ENCODE measurements around the gene TM4SF5.

The TM4SF5 gene, protein sequence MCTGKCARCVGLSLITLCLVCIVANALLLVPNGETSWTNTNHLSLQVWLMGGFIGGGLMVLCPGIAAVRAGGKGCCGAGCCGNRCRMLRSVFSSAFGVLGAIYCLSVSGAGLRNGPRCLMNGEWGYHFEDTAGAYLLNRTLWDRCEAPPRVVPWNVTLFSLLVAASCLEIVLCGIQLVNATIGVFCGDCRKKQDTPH

DNA sequence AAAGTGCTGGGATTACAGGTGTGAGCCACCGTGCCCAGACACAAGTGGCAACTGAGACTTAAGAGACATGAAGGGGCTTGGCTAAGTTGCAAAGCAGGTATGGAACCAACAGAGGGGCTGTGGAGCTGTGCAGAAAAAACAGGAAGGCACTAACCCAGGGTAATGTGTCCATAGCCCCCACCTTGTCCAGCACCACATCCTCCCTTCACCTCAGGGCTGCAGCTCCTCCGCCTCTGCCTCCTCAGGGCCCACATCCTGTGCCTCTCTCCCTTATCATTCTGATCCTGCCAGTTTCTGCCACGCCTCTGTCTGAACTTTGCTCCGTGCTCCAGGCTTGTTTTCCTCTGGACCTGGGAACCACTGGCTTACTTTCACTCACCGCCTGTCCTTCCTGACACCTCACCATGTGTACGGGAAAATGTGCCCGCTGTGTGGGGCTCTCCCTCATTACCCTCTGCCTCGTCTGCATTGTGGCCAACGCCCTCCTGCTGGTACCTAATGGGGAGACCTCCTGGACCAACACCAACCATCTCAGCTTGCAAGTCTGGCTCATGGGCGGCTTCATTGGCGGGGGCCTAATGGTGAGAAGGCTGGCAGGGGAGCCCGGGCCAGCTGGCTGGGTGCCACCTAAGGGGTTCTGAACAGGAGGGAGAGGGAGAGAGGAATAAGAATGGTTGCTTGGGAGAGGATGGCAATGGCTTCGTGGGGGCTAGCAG lies at the start of gene TM4SF5:
Gene TM4SF5, plus strand, starts transcription at position 368 of the 716 bp plus-strand sequence. Its CDS starts 37 bp downstream, at position 405.
- no peak for DNase-seq (ENCODE audit: low read depth, low spot score)
- H3K36me3 ChIP-seq (ENCODE audit: insufficient read depth, low read length), result no peaks in the 10 kb centered on the region
- no peak for TF ChIP-seq FOXP2 (optimal IDR thresholded peaks at IDR 0.05; ENCODE audit: control extremely low read depth, extremely low read length, insufficient read depth)
- no peak for TF ChIP-seq EZH2 (IDR thresholded peaks at IDR 0.05)
- TF ChIP-seq POLR2AphosphoS5 (IDR thresholded peaks at IDR 0.05; ENCODE audit: borderline replicate concordance, low read depth, low read length), result no peak
- no peak within 1 kb of the TSS for H3K4me3 ChIP-seq
- no peaks in the 10 kb centered on the region for H3K9me3 ChIP-seq (ENCODE audit: low read depth, low read length)
- H3K27ac ChIP-seq, result no peak within 1 kb of the TSS
- no peak within 1 kb of the TSS for H3K9ac ChIP-seq (ENCODE audit: insufficient read length)

DNA sequence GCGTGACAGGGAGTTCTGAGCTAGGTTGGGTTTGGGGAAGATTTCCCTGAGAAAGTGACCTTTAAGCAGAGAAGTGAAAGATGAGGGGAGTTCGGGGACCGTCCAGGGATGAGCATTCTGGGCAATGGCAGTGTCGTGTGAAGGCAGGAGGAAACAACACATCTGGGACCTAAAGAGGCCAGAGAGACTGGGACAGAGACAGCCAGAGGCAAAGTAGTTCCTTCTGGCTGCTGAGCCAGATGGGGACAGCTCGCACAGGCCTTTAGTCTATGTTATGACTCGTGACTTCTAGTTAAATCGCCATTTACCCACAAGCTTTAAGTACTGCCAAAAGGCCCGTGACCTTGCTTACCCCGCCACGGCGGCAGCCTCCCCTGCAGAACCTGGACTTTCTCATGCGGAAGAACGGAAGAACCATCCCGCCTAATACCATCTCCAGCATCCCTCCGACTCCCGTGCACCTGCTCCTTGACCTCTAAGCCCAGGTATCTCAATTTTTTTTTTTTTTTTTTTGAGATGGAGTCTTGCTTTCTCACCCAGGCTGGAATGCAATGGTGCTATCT lies 48.9 kb upstream of the TM4SF5 start:
- DNase-seq (ENCODE audit: low read depth, low spot score), result no peak
- TF ChIP-seq EZH2 (IDR thresholded peaks at IDR 0.05) (no peak), POLR2AphosphoS5 (IDR thresholded peaks at IDR 0.05; ENCODE audit: borderline replicate concordance, low read depth, low read length) (no peak), FOXP2 (optimal IDR thresholded peaks at IDR 0.05; ENCODE audit: control extremely low read depth, extremely low read length, insufficient read depth) (no peak)
- Histone ChIP-seq H3K9ac (ENCODE audit: insufficient read length) (no peak overlapping the region), H3K9me3 (ENCODE audit: low read depth, low read length) (no peaks in the 10 kb centered on the region), H3K36me3 (ENCODE audit: insufficient read depth, low read length) (no peaks in the 10 kb centered on the region; the same call in 1 of the 2 replicates), H3K27ac (no peak overlapping the region), H3K4me3 (no peak overlapping the region)

DNA sequence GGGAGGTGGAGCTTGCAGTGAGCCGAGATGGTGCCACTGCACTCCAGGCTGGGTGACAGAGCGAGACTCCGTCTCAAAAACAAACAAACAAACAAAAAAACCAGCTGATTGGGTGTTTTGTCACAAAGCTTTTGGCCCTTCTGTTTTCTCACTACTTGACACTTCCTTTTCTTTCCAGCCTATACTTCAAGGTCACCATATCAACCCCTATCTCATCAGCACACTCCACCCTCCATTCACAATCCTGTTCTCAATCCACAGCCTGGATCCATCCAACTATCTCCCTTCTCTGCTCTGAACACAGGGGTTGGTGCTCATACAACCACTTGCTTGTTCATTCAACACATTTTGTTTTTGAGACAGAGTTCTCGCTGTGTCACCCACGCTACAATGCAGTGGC lies 47.0 kb upstream of the TM4SF5 start:
- H3K36me3 ChIP-seq (ENCODE audit: insufficient read depth, low read length), result no peaks in the 10 kb centered on the region
- no peak overlapping the region for H3K9ac ChIP-seq (ENCODE audit: insufficient read length)
- H3K27ac ChIP-seq, result no peak overlapping the region
- TF ChIP-seq POLR2AphosphoS5 (IDR thresholded peaks at IDR 0.05; ENCODE audit: borderline replicate concordance, low read depth, low read length) (no peak), FOXP2 (optimal IDR thresholded peaks at IDR 0.05; ENCODE audit: control extremely low read depth, extremely low read length, insufficient read depth) (no peak), EZH2 (IDR thresholded peaks at IDR 0.05) (no peak)
- H3K9me3 ChIP-seq (ENCODE audit: low read depth, low read length), result no peaks in the 10 kb centered on the region
- H3K4me3 ChIP-seq, result no peak overlapping the region
- DNase-seq (ENCODE audit: low read depth, low spot score), result no peak

DNA sequence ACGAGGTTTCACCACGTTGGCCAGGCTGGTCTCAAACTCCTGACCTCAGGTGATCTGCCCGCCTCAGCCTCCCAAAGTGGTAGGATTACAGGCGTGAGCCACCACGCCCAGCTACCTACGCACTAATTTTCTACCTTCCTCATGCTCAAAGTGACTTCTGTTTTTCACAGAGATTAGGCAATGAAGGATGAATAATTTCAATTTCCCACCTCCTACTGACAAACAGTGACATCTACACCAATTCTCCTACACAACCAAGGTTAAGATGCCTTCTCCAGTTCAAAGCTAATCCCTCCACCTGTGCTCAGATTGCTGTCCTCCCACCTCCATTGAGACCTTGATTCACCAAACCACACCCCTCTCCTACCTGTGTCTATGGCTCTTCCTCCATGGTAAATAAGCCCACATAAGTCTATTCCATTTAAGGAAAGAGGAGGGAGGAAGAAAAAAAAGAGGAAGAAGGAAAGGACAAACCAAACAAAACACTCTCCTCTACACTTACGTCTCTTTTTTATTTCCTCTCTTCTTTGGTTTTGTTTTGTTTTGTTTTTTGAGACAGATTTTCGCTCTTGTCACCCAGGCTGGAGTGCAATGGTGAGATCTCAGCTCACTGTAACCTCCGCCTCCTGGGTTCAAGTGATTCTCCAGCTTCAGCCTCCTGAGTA lies 45.9 kb upstream of the TM4SF5 start:
- Histone ChIP-seq H3K4me3 (no peak overlapping the region), H3K27ac (no peak overlapping the region), H3K9me3 (ENCODE audit: low read depth, low read length) (no peaks in the 10 kb centered on the region), H3K9ac (ENCODE audit: insufficient read length) (no peak overlapping the region), H3K36me3 (ENCODE audit: insufficient read depth, low read length) (no peaks in the 10 kb centered on the region)
- no peak for TF ChIP-seq EZH2 (IDR thresholded peaks at IDR 0.05)
- TF ChIP-seq FOXP2 (optimal IDR thresholded peaks at IDR 0.05; ENCODE audit: control extremely low read depth, extremely low read length, insufficient read depth), result no peak
- no peak for TF ChIP-seq POLR2AphosphoS5 (IDR thresholded peaks at IDR 0.05; ENCODE audit: borderline replicate concordance, low read depth, low read length)
- DNase-seq (ENCODE audit: low read depth, low spot score), result no peak

DNA sequence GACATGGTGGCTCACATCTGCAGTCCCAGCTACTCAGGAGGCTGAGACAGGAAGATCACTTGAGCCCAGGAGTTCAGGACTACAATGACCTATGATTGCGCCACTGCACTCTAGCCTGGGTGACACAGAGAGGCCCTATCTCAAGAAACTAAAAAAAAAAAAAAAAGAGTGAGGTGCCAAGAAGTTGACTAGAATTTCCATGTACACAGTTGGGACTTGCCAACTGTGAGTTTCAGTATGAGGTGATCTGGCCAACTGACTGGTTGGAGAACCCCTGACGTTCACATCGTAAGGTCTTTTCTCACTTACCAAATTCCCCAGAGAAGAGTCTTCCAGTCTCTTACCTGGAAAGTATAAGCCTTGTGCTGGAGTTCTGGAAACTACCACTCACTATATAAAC lies 43.6 kb upstream of the TM4SF5 start:
- Histone ChIP-seq H3K9me3 (ENCODE audit: low read depth, low read length) (no peaks in the 10 kb centered on the region), H3K9ac (ENCODE audit: insufficient read length) (no peak overlapping the region), H3K4me3 (no peak overlapping the region), H3K36me3 (ENCODE audit: insufficient read depth, low read length) (no peaks in the 10 kb centered on the region), H3K27ac (no peak overlapping the region)
- TF ChIP-seq POLR2AphosphoS5 (IDR thresholded peaks at IDR 0.05; ENCODE audit: borderline replicate concordance, low read depth, low read length), result no peak
- no peak for TF ChIP-seq EZH2 (IDR thresholded peaks at IDR 0.05)
- TF ChIP-seq FOXP2 (optimal IDR thresholded peaks at IDR 0.05; ENCODE audit: control extremely low read depth, extremely low read length, insufficient read depth), result no peak
- no peak for DNase-seq (ENCODE audit: low read depth, low spot score)

DNA sequence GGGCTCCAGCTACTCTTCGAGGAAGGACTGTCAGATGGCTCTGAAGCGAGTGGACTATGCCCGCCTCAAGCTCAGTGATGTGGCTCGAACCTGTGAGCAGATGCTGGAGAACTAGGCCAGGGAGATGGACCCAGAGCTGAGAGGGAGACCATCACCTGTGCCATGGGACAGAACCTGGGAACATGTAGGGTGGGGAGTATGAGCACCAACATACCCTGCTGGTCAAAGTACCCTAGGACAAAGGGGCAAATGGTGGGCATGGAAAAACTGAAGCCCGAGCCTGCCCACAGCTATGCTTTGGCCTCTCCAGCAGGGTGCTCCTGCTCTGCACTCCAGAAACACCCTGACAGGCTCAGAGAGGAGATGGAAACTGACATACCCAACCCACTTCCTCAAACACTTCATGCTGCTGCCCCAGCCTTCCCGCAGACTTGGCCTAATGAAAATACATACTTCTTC lies 38.6 kb upstream of the TM4SF5 start:
- TF ChIP-seq EZH2 (IDR thresholded peaks at IDR 0.05) (no peak), POLR2AphosphoS5 (IDR thresholded peaks at IDR 0.05; ENCODE audit: borderline replicate concordance, low read depth, low read length) (no peak), FOXP2 (optimal IDR thresholded peaks at IDR 0.05; ENCODE audit: control extremely low read depth, extremely low read length, insufficient read depth) (no peak)
- DNase-seq (ENCODE audit: low read depth, low spot score), result no peak
- H3K27ac ChIP-seq, result no peak overlapping the region
- no peak overlapping the region for H3K4me3 ChIP-seq
- no peaks in the 10 kb centered on the region for H3K36me3 ChIP-seq (ENCODE audit: insufficient read depth, low read length)
- no peaks in the 10 kb centered on the region for H3K9me3 ChIP-seq (ENCODE audit: low read depth, low read length)
- no peak overlapping the region for H3K9ac ChIP-seq (ENCODE audit: insufficient read length)

DNA sequence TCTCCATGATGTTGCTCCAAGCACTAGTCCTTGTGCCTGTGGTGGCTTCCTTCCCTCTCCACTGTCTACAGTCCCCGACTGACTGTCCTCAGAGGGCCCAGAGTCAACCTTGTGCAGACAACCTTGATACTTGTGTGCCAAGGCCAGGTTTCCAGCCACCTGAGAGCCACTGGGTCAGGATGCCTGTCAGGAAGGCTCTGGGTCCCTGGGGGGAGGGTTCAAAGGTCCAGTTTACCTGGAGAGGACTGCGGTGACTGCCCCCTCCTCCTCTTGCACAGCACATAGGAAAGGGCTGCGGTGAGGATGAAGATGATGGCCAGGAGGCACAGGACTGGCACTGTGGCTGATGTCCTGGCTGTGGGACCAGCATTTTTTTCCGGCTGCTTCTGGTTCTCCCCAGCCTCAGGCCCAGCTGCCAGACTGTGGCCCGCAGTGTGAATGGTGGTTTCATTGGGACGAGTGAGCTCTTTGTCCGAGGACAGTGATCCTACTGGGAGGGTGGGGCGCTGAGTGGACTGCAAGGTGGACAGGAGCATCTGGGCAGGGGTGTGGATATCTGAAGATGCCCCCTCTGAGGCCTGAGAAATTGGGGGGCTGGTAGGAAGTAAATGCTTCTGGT lies 36.7 kb upstream of the TM4SF5 start:
- no peak overlapping the region for H3K4me3 ChIP-seq
- no peak overlapping the region for H3K27ac ChIP-seq
- no peaks in the 10 kb centered on the region for H3K9me3 ChIP-seq (ENCODE audit: low read depth, low read length)
- no peaks in the 10 kb centered on the region for H3K36me3 ChIP-seq (ENCODE audit: insufficient read depth, low read length)
- TF ChIP-seq EZH2 (IDR thresholded peaks at IDR 0.05) (no peak), POLR2AphosphoS5 (IDR thresholded peaks at IDR 0.05; ENCODE audit: borderline replicate concordance, low read depth, low read length) (no peak), FOXP2 (optimal IDR thresholded peaks at IDR 0.05; ENCODE audit: control extremely low read depth, extremely low read length, insufficient read depth) (no peak)
- DNase-seq (ENCODE audit: low read depth, low spot score), result no peak
- no peak overlapping the region for H3K9ac ChIP-seq (ENCODE audit: insufficient read length)
